Naive thymus-derived CD8-positive, alpha-beta T cell (primary cell): ENCODE results near the gene HIF1A. TPM values are rescaled to one million over a fixed set of nuclear protein-coding genes. Genes with fewer than 3 reads are reported as not detected.
A peak's percentile ranks its signal among the peaks of the same experiment; 100 is the strongest.
"Not testable (repeated sequence)": the region's sequence is repeated elsewhere in the genome, so short reads cannot be mapped to it uniquely, and the experiment has no call there.

Source experiments
- ATAC-seq, 2 donors: fragments of 150-1000 bp; cut with Tn5 transposase in 1 of 2; sonication (Bioruptor Pico), chemical (Tn5 transposase) in 1 of 2; 1 replicate in 1 of 2; 2 replicates in 1 of 2; pipeline ENCODE4 v1.10.0; 2021; ENCODE audit warnings: mild to moderate bottlenecking in 2 of 2, moderate library complexity in 2 of 2
- POLR2A ChIA-PET: fragments of 350-600 bp; sonication (Branson Sonifier 250); formaldehyde crosslinking; loops from one replicate; lab custom pipeline; 2021; ENCODE audit warnings: antibody characterized with exemption; lab: Charles Lee
- DNase-seq, 10 donors: peaks; one replicate each; pipeline versions ENCODE4 v3.0.0 to v3.0.0-alpha.2; 2020 to 2022
- H3K27ac Mint-ChIP-seq, 10 donors: one replicate each; pipeline ENCODE4 v1.8.0; 2020 to 2022; ENCODE audit warnings: mild to moderate bottlenecking in 10 of 10, mixed read lengths in 10 of 10, moderate library complexity in 4 of 10, inconsistent platforms in 1 of 10
- H3K27me3 Mint-ChIP-seq, 5 donors: one replicate each; pipeline ENCODE4 v1.8.0; 2021 to 2022; ENCODE audit warnings: mixed read lengths in 5 of 5
- H3K36me3 Mint-ChIP-seq, 3 donors: one replicate each; pipeline ENCODE4 v1.8.0; 2020 to 2022; ENCODE audit warnings: mixed read lengths in 3 of 3, mild to moderate bottlenecking in 2 of 3, inconsistent platforms in 1 of 3
- H3K4me1 Mint-ChIP-seq, 4 donors: one replicate each; pipeline ENCODE4 v1.8.0; 2021 to 2022; ENCODE audit warnings: mixed read lengths in 4 of 4
- H3K4me3 Mint-ChIP-seq, 10 donors: one replicate each; pipeline ENCODE4 v1.8.0; 2020 to 2022; ENCODE audit warnings: mild to moderate bottlenecking in 10 of 10, mixed read lengths in 10 of 10, moderate library complexity in 6 of 10, inconsistent platforms in 1 of 10
- H3K9me3 Mint-ChIP-seq, 9 donors: one replicate each; pipeline ENCODE4 v1.8.0; 2020 to 2022; ENCODE audit warnings: mixed read lengths in 9 of 9, mild to moderate bottlenecking in 3 of 9, inconsistent platforms in 1 of 9, moderate library complexity in 1 of 9
- polyA plus RNA-seq, 3 donors: library from polyadenylated mRNA; unstranded; fragments of 300-500 nt; fragmentation: Illumina TruSeq; gene quantifications; one replicate each; pipeline ENCODE4 v1.2.3, GENCODE V29; 2021
- total RNA-seq, 8 experiments: library from RNA in 2 of 8; stranded (reverse) in 2 of 8; gene quantifications; one replicate each; pipeline ENCODE4 v1.2.3 and lab custom pipeline; 2021 to 2026

The HIF1A gene
- total and polyA plus RNA-seq, 5 experiments from 2014 or later: 51.7 to 97.5 (median 63.5) TPM

GRCh38 chr14:61700104-61700886 is 5.0 kb downstream of the HIF1A start:
- peak overlapping the region in 9 of 10 donors; percentile 50 to 99 (median 67) for H3K4me3 Mint-ChIP-seq
- H3K27ac Mint-ChIP-seq: peak overlapping the region in 8 of 10 donors; percentile 0 to 98 (median 57)
- peaks cover 0 to 1% (median 0%) of the 10 kb centered on the region in 9 donors for H3K9me3 Mint-ChIP-seq
- ATAC-seq (no peak), DNase-seq (no peak)
- no peaks in the 10 kb centered on the region for H3K27me3 Mint-ChIP-seq
- POLR2A ChIA-PET: interaction anchor here (1.6 kb wide), 1 partner anchor 11 kb away, joined by 5 read pairs; no protein-coding TSS in a partner anchor
- H3K4me1 Mint-ChIP-seq: peaks cover 21 to 82% (median 68%) of the 10 kb centered on the region in 4 donors
- peaks cover 0 to 4% (median 4%) of the 10 kb centered on the region in 3 donors for H3K36me3 Mint-ChIP-seq

GRCh38 chr14:61701946-61702345 is 6.6 kb downstream of the HIF1A start:
- Mint-ChIP-seq H3K27me3 (no peaks in the 10 kb centered on the region), H3K4me1 (peaks cover 28 to 94% (median 80%) of the 10 kb centered on the region in 4 donors), H3K9me3 (peaks cover 0 to 1% (median 0%) of the 10 kb centered on the region in 9 donors), H3K4me3 (peak overlapping the region in 6 of 10 donors; percentile 17 to 38 (median 32)), H3K36me3 (peaks cover 0 to 4% (median 4%) of the 10 kb centered on the region in 3 donors), H3K27ac (peak overlapping the region in 5 of 10 donors; percentile 22 to 66 (median 29))
- DNase-seq (no peak), ATAC-seq (peak in 1 of 2 donors; percentile 5)
- POLR2A ChIA-PET: interaction anchor here (0.5 to 1.4 kb wide), 3 partner anchors 12 to 190 kb away, joined by 3 to 7 read pairs (median 4); no protein-coding TSS in a partner anchor

GRCh38 chr14:61703342-61704129 is 8.2 kb downstream of the HIF1A start:
- peak overlapping the region in 7 of 10 donors; percentile 3 to 45 (median 20) for H3K27ac Mint-ChIP-seq
- no peaks in the 10 kb centered on the region for H3K27me3 Mint-ChIP-seq
- DNase-seq (no peak), ATAC-seq (no peak)
- peaks cover 25 to 87% (median 75%) of the 10 kb centered on the region in 4 donors for H3K4me1 Mint-ChIP-seq
- peak overlapping the region in 4 of 10 donors; percentile 15 to 36 (median 24) for H3K4me3 Mint-ChIP-seq
- POLR2A ChIA-PET: interaction anchor here (0.7 to 1.0 kb wide), 2 partner anchors 9 to 65 kb away, joined by 3 read pairs; partner anchors contain the start of gene HIF1A
- peaks cover 0 to 4% (median 4%) of the 10 kb centered on the region in 3 donors for H3K36me3 Mint-ChIP-seq
- peaks cover 0 to 2% (median 0%) of the 10 kb centered on the region in 9 donors for H3K9me3 Mint-ChIP-seq

GRCh38 chr14:61704554-61704953 is 9.2 kb downstream of the HIF1A start:
- Mint-ChIP-seq H3K27ac (peak overlapping the region in 2 of 10 donors; percentile 25 to 34), H3K4me1 (peaks cover 23 to 87% (median 72%) of the 10 kb centered on the region in 4 donors), H3K9me3 (peaks cover 0 to 3% (median 0%) of the 10 kb centered on the region in 9 donors), H3K27me3 (no peaks in the 10 kb centered on the region), H3K36me3 (peaks cover 0 to 4% (median 4%) of the 10 kb centered on the region in 3 donors), H3K4me3 (no peak overlapping the region)
- POLR2A ChIA-PET: interaction anchor here (1.0 kb wide), 1 partner anchor 10 kb away, joined by 3 read pairs; the partner anchor contains the start of gene HIF1A
- DNase-seq: no peak
- no peak for ATAC-seq

GRCh38 chr14:61705017-61705416 is 9.7 kb downstream of the HIF1A start:
- POLR2A ChIA-PET: no interaction called here
- peak overlapping the region in 1 of 10 donors; percentile 34 for H3K27ac Mint-ChIP-seq

GRCh38 chr14:61706096-61706690 is 10.9 kb downstream of the HIF1A start:
- Mint-ChIP-seq H3K27me3 (no peaks in the 10 kb centered on the region), H3K9me3 (peaks cover 0 to 2% (median 0%) of the 10 kb centered on the region in 9 donors), H3K4me1 (peaks cover 19 to 88% (median 70%) of the 10 kb centered on the region in 4 donors), H3K27ac (peak overlapping the region in 3 of 10 donors; percentile 34 to 53 (median 40)), H3K36me3 (peaks cover 0 to 4% (median 0%) of the 10 kb centered on the region in 3 donors), H3K4me3 (peak overlapping the region in 2 of 10 donors; percentile 16 to 54)
- peak; percentile 14 to 22 for ATAC-seq
- POLR2A ChIA-PET: interaction anchor here (1.1 to 1.3 kb wide), 3 partner anchors 11 to 136 kb away, joined by 3 to 5 read pairs (median 3); partner anchors contain the start of gene HIF1A
- DNase-seq: no peak

More at GRCh38 chr14:61705017-61705416, 9.7 kb downstream of the HIF1A start:
- H3K27me3 Mint-ChIP-seq: no peaks in the 10 kb centered on the region
- ATAC-seq (no peak), DNase-seq (no peak)
- H3K9me3 Mint-ChIP-seq: peaks cover 0 to 3% (median 0%) of the 10 kb centered on the region in 9 donors
- peaks cover 24 to 87% (median 72%) of the 10 kb centered on the region in 4 donors for H3K4me1 Mint-ChIP-seq
- H3K36me3 Mint-ChIP-seq: peaks cover 0 to 4% (median 4%) of the 10 kb centered on the region in 3 donors
- peak overlapping the region in 1 of 10 donors; percentile 26 for H3K4me3 Mint-ChIP-seq

- DNase-seq, H3K36me3 Mint-ChIP-seq, ATAC-seq, H3K4me3 Mint-ChIP-seq, H3K9me3 Mint-ChIP-seq, H3K27me3 Mint-ChIP-seq, POLR2A ChIA-PET: not testable (repeated sequence)
- Mint-ChIP-seq H3K4me1 (peaks cover 31 to 91% (median 80%) of the 10 kb centered on the region in 4 donors), H3K27ac (peak overlapping the region in 1 of 10 donors; percentile 17)
Observed at GRCh38 chr14:61707774-61708173, 12.5 kb downstream of the HIF1A start.

GRCh38 chr14:61708693-61709092 is 13.4 kb downstream of the HIF1A start:
- not testable (repeated sequence) for H3K9me3 Mint-ChIP-seq, DNase-seq, ATAC-seq, H3K27me3 Mint-ChIP-seq, H3K36me3 Mint-ChIP-seq
- H3K4me1 Mint-ChIP-seq: peaks cover 36 to 91% (median 80%) of the 10 kb centered on the region in 4 donors
- H3K27ac Mint-ChIP-seq: peak overlapping the region in 4 of 10 donors; percentile 17 to 63 (median 34)
- peak overlapping the region in 2 of 10 donors; percentile 5 to 9 for H3K4me3 Mint-ChIP-seq
- POLR2A ChIA-PET: interaction anchor here (0.7 kb wide), 1 partner anchor 112 kb away, joined by 3 read pairs; no protein-coding TSS in a partner anchor

- peaks cover 0 to 4% (median 0%) of the 10 kb centered on the region in 3 donors for H3K36me3 Mint-ChIP-seq
- peaks cover 0 to 2% (median 0%) of the 10 kb centered on the region in 9 donors for H3K9me3 Mint-ChIP-seq
- ATAC-seq (peak; percentile 31 to 48), DNase-seq (no peak)
- no peaks in the 10 kb centered on the region for H3K27me3 Mint-ChIP-seq
- POLR2A ChIA-PET: interaction anchor here (0.6 to 1.0 kb wide), 3 partner anchors 11 to 175 kb away, joined by 3 to 5 read pairs (median 5); no protein-coding TSS in a partner anchor
- H3K4me3 Mint-ChIP-seq: peak overlapping the region in 9 of 10 donors; percentile 1 to 56 (median 43)
- peak overlapping the region in 9 of 10 donors; percentile 5 to 69 (median 26) for H3K27ac Mint-ChIP-seq
- peaks cover 37 to 92% (median 79%) of the 10 kb centered on the region in 4 donors for H3K4me1 Mint-ChIP-seq
Observed at GRCh38 chr14:61710853-61711817, 15.8 kb downstream of the HIF1A start.

GRCh38 chr14:61712137-61712536 is 16.8 kb downstream of the HIF1A start:
- ATAC-seq (peak in 1 of 2 donors; percentile 14), DNase-seq (no peak)
- Mint-ChIP-seq H3K27ac (peak overlapping the region in 8 of 10 donors; percentile 0 to 69 (median 37)), H3K27me3 (no peaks in the 10 kb centered on the region), H3K36me3 (no peaks in the 10 kb centered on the region), H3K9me3 (peaks cover 0 to 2% (median 0%) of the 10 kb centered on the region in 9 donors), H3K4me1 (peaks cover 33 to 92% (median 78%) of the 10 kb centered on the region in 4 donors), H3K4me3 (peak overlapping the region in 8 of 10 donors; percentile 9 to 67 (median 40))
- POLR2A ChIA-PET: interaction anchor here (0.6 kb wide), 1 partner anchor 42 kb away, joined by 3 read pairs; no protein-coding TSS in a partner anchor
